ENCODE measurements around the gene NAPG.
"Not testable (repeated sequence)": the region's sequence is repeated elsewhere in the genome, so short reads cannot be mapped to it uniquely, and the experiment has no call there.

Gene NAPG

GRCh38 chr18:10552226-10552625, 26.4 kb downstream of the NAPG start:
- DNase-seq (ENCODE audit: low spot score), result no peak

DNA sequence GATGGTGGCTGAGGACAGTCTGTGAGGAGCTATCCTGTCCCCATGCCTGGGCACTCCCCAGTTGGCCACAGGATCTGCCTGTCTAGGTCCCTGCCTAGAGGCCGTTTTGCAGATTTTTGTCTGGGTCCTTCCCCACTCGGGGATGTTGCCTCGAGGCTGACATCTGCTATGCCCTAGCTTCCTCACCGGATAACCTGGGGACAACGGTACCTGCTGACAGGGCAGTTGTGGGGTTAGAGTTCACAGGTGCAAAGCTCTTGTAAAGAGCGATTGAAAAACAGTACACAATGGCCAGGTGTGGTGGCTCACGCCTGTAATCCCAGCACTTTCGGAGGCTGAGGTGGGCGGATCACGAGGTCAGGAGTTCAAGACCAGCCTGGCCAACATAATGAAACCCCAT, 30.4 kb downstream of the NAPG start:
- DNase-seq (ENCODE audit: low spot score), result not testable (repeated sequence)

GRCh38 chr18:10557085-10557677, 31.4 kb downstream of the NAPG start:
- no peak for DNase-seq (ENCODE audit: low spot score)

GRCh38 chr18:10558243-10558966, 32.6 kb downstream of the NAPG start:
- DNase-seq (ENCODE audit: low spot score), result no peak

DNA sequence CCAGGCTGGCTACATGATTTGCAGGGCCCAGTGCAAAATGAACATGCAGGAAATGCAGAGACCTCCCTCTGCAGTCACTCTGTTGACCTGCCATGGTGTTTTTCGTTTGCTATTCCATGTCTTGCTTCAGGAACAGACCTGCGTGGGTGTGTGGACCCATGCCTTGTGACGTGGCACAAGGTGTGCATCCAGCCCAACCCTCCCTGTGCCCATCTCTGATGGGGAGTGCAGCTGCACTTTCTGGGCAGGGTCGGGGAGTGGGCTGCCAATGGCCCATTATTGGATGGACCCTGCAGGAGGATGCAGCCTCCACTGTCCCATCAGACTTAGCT, 33.1 kb downstream of the NAPG start:
- no peak for DNase-seq (ENCODE audit: low spot score)

- DNase-seq (ENCODE audit: low spot score), result peak; percentile 31
Observed at GRCh38 chr18:10559553-10560451, 34.0 kb downstream of the NAPG start.

DNA sequence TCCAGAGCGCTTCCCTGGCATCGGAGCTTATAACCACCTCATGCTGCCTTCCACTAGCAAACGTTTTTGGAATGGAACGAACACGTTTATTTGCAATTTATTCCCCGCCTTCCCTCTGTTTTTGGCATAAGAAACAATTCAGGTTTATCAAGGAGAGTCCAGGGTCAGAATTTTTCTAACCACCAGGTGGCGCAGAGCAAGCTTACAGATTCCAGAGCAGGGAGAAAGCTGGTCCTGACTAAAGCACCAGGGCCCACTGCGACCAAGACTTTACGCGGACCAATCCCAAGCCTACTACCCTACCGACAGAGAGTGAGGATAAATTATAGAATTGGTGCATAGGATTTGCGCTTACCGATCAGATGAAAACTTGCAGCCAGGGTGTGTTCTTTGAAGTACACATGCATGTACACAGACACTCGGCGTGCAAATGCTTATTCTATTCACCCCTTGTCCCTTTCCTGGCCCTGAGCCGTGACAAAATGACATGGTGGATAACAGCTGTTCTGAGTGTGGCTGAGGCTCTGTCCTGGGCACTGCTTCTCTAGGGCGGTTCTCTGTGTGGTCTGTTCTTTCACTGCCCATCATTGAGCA, 34.7 kb downstream of the NAPG start:
- DNase-seq (ENCODE audit: low spot score), result peak; percentile 85

DNA sequence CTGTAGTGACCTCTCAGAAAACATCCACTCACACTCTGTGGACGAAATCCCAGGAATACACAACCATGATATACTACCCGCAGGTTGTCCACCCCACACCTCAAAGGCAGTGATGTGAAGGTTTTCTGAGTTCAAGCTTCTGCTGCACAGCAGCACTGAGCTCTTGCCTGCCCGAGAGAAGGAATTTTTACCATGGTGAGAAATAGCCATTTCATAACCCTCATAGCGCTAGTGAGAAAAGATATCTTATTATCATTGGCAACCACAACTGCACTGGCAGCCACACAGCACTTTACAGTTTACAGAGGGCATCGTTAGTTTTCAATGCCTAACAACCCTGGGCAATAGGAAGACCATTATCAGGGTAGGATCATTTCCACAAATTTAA, 36.9 kb downstream of the NAPG start:
- DNase-seq (ENCODE audit: low spot score), result no peak

DNA sequence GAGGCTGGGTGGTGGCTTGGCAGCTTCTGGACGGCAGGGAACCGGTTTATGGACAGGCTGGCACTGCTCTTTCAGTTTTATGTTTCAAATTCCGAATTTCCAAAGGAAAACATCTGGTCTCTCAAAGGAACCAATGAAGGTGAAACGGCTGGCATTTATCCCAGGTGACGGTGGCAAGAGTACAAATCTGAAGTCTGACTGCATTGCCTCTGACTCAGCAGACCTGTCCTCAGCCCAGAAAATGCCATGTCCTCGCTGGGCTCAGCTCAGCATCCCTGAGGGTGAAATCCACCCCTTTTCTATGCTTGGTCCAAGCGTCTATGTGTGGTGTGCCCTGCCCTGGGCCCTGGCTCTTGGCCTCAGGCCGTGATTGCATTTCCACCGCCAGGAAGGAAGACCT, 38.1 kb downstream of the NAPG start:
- no peak for DNase-seq (ENCODE audit: low spot score)

DNA sequence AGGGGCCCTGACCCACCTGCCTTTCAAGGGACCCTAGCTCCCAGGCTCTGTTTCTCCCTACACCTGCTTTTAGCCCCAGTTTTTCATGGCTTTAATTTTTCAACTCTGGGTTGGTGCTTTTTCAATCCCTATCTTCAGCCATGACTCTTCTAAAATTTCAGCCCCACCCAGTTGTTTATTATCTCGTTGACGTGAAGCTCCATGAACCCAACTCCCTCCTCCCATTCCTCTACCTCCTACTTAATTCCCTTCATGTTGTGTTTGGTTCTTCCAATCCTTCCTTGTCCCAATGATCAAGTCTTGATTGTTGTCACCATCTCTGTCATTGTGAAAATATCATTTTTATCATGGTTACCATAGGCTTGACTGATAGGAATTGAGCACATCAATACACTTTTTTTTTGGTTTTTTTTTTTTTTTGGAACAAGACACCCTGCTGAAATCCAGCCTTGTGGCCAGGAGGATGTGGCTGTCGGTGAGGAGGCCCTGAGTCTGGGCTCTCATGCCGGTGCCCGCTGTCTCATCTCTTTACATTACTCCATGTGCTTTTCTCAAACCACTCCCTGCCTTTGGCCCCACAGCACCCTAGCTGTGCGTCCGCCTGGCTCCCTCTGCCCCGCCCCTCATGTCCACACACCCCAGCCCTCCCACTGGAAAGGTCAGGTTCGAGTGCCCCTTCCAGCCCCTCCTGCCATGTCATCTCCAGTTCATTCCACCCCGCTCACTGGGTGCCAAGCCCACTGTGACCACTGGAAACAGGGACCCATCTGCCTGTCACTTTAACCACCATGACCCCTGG, 39.3 kb downstream of the NAPG start:
- no peak for DNase-seq (ENCODE audit: low spot score)

DNA sequence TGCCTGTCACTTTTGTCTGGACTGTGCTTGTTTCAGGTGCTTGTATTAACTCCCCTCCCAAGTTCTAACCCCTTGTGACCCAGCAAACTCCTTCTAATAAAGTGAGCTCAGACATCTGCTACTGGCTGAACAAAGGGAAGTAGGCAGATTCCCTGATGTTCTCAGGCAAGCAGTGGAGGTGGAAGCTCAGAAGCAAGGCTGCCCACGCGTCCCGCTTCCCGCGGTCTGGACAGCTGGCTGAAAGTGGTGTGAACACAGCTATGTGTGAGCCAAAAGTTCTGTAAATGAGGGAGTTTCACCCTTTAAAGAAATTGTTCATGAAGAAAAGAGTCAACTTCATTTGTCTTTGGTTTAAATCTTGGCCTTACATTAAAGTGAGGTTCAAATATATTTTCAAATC, 40.0 kb downstream of the NAPG start:
- no peak for DNase-seq (ENCODE audit: low spot score)

GRCh38 chr18:10566390-10566789, 40.6 kb downstream of the NAPG start:
- no peak for DNase-seq (ENCODE audit: low spot score)

DNA sequence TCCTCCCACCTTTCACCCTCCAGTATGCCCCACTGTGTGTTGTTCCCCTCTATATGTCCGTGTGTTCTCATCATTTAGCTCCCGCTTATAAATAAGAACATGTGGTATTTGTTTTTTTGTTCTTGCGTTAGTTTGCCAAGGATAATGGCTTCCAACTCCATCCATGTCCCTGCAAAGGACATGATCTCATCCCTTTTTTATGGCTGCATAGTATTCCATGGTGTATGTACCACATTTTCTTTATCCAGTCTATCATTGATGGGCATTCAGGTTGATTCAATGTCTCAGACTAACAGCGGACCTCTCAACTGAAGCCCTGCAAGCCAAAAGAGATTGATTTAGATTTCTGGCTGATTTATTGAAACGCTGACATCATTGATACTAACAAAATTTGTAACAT, 44.1 kb downstream of the NAPG start:
- DNase-seq (ENCODE audit: low spot score), result not testable (repeated sequence)

DNA sequence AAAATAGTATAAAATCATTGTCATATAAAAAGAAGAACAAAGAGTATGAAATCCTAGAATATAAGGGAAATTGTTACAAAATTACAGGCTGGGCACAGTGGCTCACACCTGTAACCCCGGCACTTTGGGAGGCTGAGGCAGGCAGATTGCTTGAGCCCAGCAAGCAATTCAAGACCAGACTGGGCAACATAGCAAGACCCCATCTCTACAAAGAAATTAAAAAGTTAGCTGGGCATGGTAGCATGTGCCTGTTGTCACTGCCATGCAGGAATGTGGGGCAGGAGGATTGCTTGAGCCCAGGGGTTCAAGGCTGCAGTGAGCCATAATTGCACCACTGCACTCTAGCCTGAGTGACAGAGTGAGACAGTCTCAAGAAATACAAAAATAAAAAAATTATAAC, 44.8 kb downstream of the NAPG start:
- DNase-seq (ENCODE audit: low spot score), result no peak

GRCh38 chr18:10571537-10571936, 45.7 kb downstream of the NAPG start:
- no peak for DNase-seq (ENCODE audit: low spot score)

DNA sequence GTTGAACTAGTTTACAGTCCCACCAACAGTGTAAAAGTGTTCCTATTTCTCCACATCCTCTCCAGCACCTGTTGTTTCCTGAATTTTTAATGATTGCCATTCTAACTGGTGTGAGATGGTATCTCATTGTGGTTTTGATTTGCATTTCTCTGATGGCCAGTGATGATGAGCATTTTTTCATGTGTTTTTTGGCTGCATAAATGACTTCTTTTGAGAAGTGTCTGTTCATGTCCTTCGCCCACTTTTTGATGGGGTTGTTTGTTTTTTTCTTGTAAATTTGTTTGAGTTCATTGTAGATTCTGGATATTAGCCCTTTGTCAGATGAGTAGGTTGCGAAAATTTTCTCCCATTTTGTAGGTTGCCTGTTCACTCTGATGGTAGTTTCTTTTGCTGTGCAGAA, 47.4 kb downstream of the NAPG start:
- DNase-seq (ENCODE audit: low spot score), result not testable (repeated sequence)

GRCh38 chr18:10574412-10574811, 48.6 kb downstream of the NAPG start:
- not testable (repeated sequence) for DNase-seq (ENCODE audit: low spot score)

GRCh38 chr18:10577842-10578572, 52.2 kb downstream of the NAPG start:
- not testable (repeated sequence) for DNase-seq (ENCODE audit: low spot score)

DNA sequence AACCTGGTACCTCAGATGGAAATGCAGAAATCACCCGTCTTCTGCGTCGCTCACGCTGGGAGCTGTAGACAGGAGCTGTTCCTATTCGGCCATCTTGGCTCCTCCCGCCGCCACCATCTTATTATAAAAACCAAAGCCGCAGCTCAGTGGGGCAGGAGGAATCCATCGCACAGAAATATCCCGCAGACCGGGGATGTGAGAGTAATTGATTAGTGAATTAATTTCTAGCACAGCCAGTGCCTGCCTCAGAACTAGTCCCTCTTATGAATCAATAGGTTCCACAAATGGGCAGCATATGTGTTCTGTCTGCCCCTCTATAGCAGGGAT, 52.7 kb downstream of the NAPG start:
- not testable (repeated sequence) for DNase-seq (ENCODE audit: low spot score)

- peak; percentile 70 for DNase-seq (ENCODE audit: low spot score)
Observed at GRCh38 chr18:10579079-10579867, 53.4 kb downstream of the NAPG start.
